ENCODE measurements around the gene DZIP3. TPM values are rescaled to one million over a fixed set of nuclear protein-coding genes. Genes with fewer than 3 reads are reported as not detected.

The DZIP3 gene
- total and polyA plus RNA-seq, 2 of the 8 experiments (the other 6 are each of a cell fraction or from before 2014, with no cell fraction given) = 10.4 to 24.3 TPM

- Histone ChIP-seq H2BK20ac (ENCODE audit: low read length) (no peak overlapping the region), H3K27me3 (replicated peaks in 1 of 4; ENCODE audit: control insufficient read depth in 3 of 4, extremely low read depth in 1 of 4, insufficient read depth in 3 of 4, low read length in 3 of 4) (no peaks in the 10 kb centered on the region), H3K4ac (replicated peaks; ENCODE audit: insufficient read length, low read depth, low read length) (no peak overlapping the region), H4K20me1 (replicated peaks in 1 of 2; ENCODE audit: control insufficient read depth in 1 of 2, insufficient read depth in 2 of 2, low read length in 2 of 2) (no peaks in the 10 kb centered on the region), H3K23me2 (ENCODE audit: low read depth, low read length) (no peaks in the 10 kb centered on the region), H3K79me1 (ENCODE audit: low read depth, low read length) (no peaks in the 10 kb centered on the region), H2BK15ac (ENCODE audit: low read length) (no peak overlapping the region), H4K5ac (ENCODE audit: insufficient read length, low read depth, low read length) (no peak overlapping the region), H3K36me3 (ENCODE audit: control insufficient read depth in 2 of 4, insufficient read depth in 4 of 4, low read length in 3 of 4) (peaks cover 0 to 55% (median 7%) of the 10 kb centered on the region in 4 experiments; a peak in 5 of 8 replicates), H4K91ac (replicated peaks; ENCODE audit: insufficient read length, low read length) (no peak overlapping the region), H2BK120ac (replicated peaks; ENCODE audit: low read depth, low read length) (no peak overlapping the region), H3K14ac (ENCODE audit: insufficient read length) (no peak overlapping the region), H3K9ac (replicated peaks in 1 of 4; ENCODE audit: extremely low read depth in 1 of 4, low read depth in 3 of 4, low read length in 3 of 4) (no peak overlapping the region), H3K9me3 (ENCODE audit: insufficient read depth in 2 of 2, low read depth in 1 of 2, low read length in 1 of 2) (no peaks in the 10 kb centered on the region), H3K4me3 (ENCODE audit: extremely low read depth in 1 of 4, insufficient read depth in 2 of 4, low read depth in 3 of 4, low read length in 4 of 4) (no peak overlapping the region), H2BK12ac (ENCODE audit: low read depth, low read length) (no peak overlapping the region), H3K4me1 (replicated peaks in 1 of 4; ENCODE audit: control insufficient read depth in 3 of 4, insufficient read depth in 4 of 4, low read length in 3 of 4) (no peaks in the 10 kb centered on the region), H3K4me2 (ENCODE audit: insufficient read depth in 1 of 2, low read depth in 2 of 2, low read length in 2 of 2) (no peak overlapping the region), H4K8ac (ENCODE audit: extremely low read depth, insufficient read depth, low read length) (no peak overlapping the region), H3K79me2 (ENCODE audit: control insufficient read depth in 1 of 2, insufficient read depth in 2 of 2, low read length in 2 of 2) (no peaks in the 10 kb centered on the region), H3K56ac (replicated peaks; ENCODE audit: insufficient read length, low read depth, low read length) (no peak overlapping the region), H3K27ac (ENCODE audit: low read depth, low read length) (no peak overlapping the region), H2AFZ (ENCODE audit: low read length) (no peak overlapping the region), H3K23ac (ENCODE audit: insufficient read length) (no peak overlapping the region), H2AK5ac (ENCODE audit: low read depth, low read length) (no peak overlapping the region), H3K18ac (ENCODE audit: extremely low read depth, low read length) (no peak overlapping the region), H2BK5ac (ENCODE audit: low read depth, low read length) (no peak overlapping the region)
- FAIRE-seq = no peak
- DNase-seq (ENCODE audit: low read depth in 1 of 2, low spot score in 2 of 2) = no peak
- ChIA-PET POLR2A (ENCODE audit: partially characterized antibody) (no interaction called here), CTCF (ENCODE audit: partially characterized antibody) (interaction anchor here (0.6 kb wide), 1 partner anchor 17 kb away, joined by 3 read pairs; no protein-coding TSS in a partner anchor)
- 95% methylated on average over 4 of the region's 4 CpGs; no CpG with 5 or more reads in 1 of the 2 experiments for WGBS, 2 experiments (ENCODE audit: extremely low coverage in 1 of 2, insufficient coverage in 1 of 2, insufficient read length in 1 of 2, insufficient replicate concordance in 2 of 2, low coverage in 1 of 2, low lambda C conversion rate in 2 of 2, missing lambda C conversion rate in 1 of 2)
- no peak for TF ChIP-seq CEBPB (IDR thresholded peaks at IDR 0.05; ENCODE audit: low read depth, low read length)
- TF ChIP-seq ATF2 (IDR thresholded peaks at IDR 0.05; ENCODE audit: low read length) = no peak
- no peak for TF ChIP-seq TAF1 (IDR thresholded peaks at IDR 0.05; ENCODE audit: low read depth, low read length)
- no peak for TF ChIP-seq TEAD4 (IDR thresholded peaks at IDR 0.05; ENCODE audit: low read depth, low read length)
- no peak for TF ChIP-seq CTCF (IDR thresholded peaks at IDR 0.05; ENCODE audit: control extremely low read depth in 1 of 3, insufficient read depth in 1 of 3, low read depth in 1 of 3, low read length in 3 of 3)
Measured at GRCh38 chr3:108569336-108569735, 20.2 kb upstream of the DZIP3 start.

Data from H1 (cell line).